ENCODE measurements around the gene SLC6A18. TPM values are rescaled to one million over a fixed set of nuclear protein-coding genes. Genes with fewer than 3 reads are reported as not detected.

Gene SLC6A18
- polyA plus RNA-seq, 1 donor (not counting 4 experiments of a cell fraction or from before 2014, with no cell fraction given) = not detected

- Histone ChIP-seq H3K9me3 (ENCODE audit: control insufficient read depth, low read depth, low read length) (peaks cover 13% of the 10 kb centered on the region), H3K27ac (ENCODE audit: control insufficient read depth, insufficient read depth, low read length) (no peak overlapping the region), H3K9ac (ENCODE audit: control insufficient read depth, extremely low read depth, insufficient read depth, low read length) (no peak overlapping the region), H3K79me2 (ENCODE audit: control insufficient read depth, insufficient read depth, low read length) (no peaks in the 10 kb centered on the region), H3K4me1 (ENCODE audit: control insufficient read depth, extremely low read depth, insufficient read depth, low read length) (no peaks in the 10 kb centered on the region), H3K27me3 (ENCODE audit: control insufficient read depth, extremely low read depth, insufficient read depth, low read length) (peaks cover under 1% of the 10 kb centered on the region), H3K9me1 (ENCODE audit: control insufficient read depth, extremely low read depth, insufficient read depth, low read length) (no peaks in the 10 kb centered on the region), H3K4me2 (ENCODE audit: control insufficient read depth, extremely low read depth, insufficient read depth, low read depth, low read length) (no peak overlapping the region), H2AFZ (ENCODE audit: control insufficient read depth, low read length) (no peak overlapping the region), H3K36me3 (ENCODE audit: control insufficient read depth in 2 of 2, extremely low read depth in 1 of 2, insufficient read depth in 2 of 2, low read length in 2 of 2) (no peaks in the 10 kb centered on the region), H3K4me3 (ENCODE audit: control insufficient read depth in 2 of 3, extremely low read depth in 1 of 3, insufficient read depth in 2 of 3, low read depth in 1 of 3, low read length in 3 of 3) (no peak overlapping the region), H4K20me1 (ENCODE audit: control insufficient read depth, extremely low read depth, insufficient read depth, low read length) (no peaks in the 10 kb centered on the region)
- TF ChIP-seq EZH2 (IDR thresholded peaks at IDR 0.05; ENCODE audit: low read length) = no peak
- TF ChIP-seq CTCF (optimal IDR thresholded peaks at IDR 0.05 in 1 of 3, IDR thresholded peaks at IDR 0.05 in 1 of 3, conservative IDR thresholded peaks at IDR 0.05 in 1 of 3; ENCODE audit: extremely low read depth in 1 of 3, insufficient read depth in 2 of 3, low read length in 3 of 3) = no peak
- no peak for FAIRE-seq
- DNase-seq (ENCODE audit: low read depth, low spot score) = no peak
- dilution Hi-C loops (cut with MboI; ENCODE audit: extremely low pct_ligation_motif_present, low sequenced_read_pairs) = no loop called here
Measured at GRCh38 chr5:1214936-1215220, 10.3 kb upstream of the SLC6A18 start.

- H3K9me1 ChIP-seq (ENCODE audit: control insufficient read depth, extremely low read depth, insufficient read depth, low read length) = no peaks in the 10 kb centered on the region
- no peak overlapping the region for H3K4me3 ChIP-seq (ENCODE audit: control insufficient read depth in 2 of 3, extremely low read depth in 1 of 3, insufficient read depth in 2 of 3, low read depth in 1 of 3, low read length in 3 of 3)
- H3K4me1 ChIP-seq (ENCODE audit: control insufficient read depth, extremely low read depth, insufficient read depth, low read length) = no peaks in the 10 kb centered on the region
- TF ChIP-seq EZH2 (IDR thresholded peaks at IDR 0.05; ENCODE audit: low read length) = no peak
- TF ChIP-seq CTCF (optimal IDR thresholded peaks at IDR 0.05 in 1 of 3, IDR thresholded peaks at IDR 0.05 in 1 of 3, conservative IDR thresholded peaks at IDR 0.05 in 1 of 3; ENCODE audit: extremely low read depth in 1 of 3, insufficient read depth in 2 of 3, low read length in 3 of 3) = no peak
- peaks cover 15% of the 10 kb centered on the region for H3K9me3 ChIP-seq (ENCODE audit: control insufficient read depth, low read depth, low read length)
- no peaks in the 10 kb centered on the region for H3K79me2 ChIP-seq (ENCODE audit: control insufficient read depth, insufficient read depth, low read length)
- H3K9ac ChIP-seq (ENCODE audit: control insufficient read depth, extremely low read depth, insufficient read depth, low read length) = no peak overlapping the region
- no peaks in the 10 kb centered on the region for H3K27me3 ChIP-seq (ENCODE audit: control insufficient read depth, extremely low read depth, insufficient read depth, low read length)
- dilution Hi-C loops (cut with MboI; ENCODE audit: extremely low pct_ligation_motif_present, low sequenced_read_pairs) = no loop called here
- FAIRE-seq = no peak
- no peak for DNase-seq (ENCODE audit: low read depth, low spot score)
- no peak overlapping the region for H3K4me2 ChIP-seq (ENCODE audit: control insufficient read depth, extremely low read depth, insufficient read depth, low read depth, low read length)
- no peaks in the 10 kb centered on the region for H4K20me1 ChIP-seq (ENCODE audit: control insufficient read depth, extremely low read depth, insufficient read depth, low read length)
- H2AFZ ChIP-seq (ENCODE audit: control insufficient read depth, low read length) = no peak overlapping the region
- no peaks in the 10 kb centered on the region for H3K36me3 ChIP-seq (ENCODE audit: control insufficient read depth in 2 of 2, extremely low read depth in 1 of 2, insufficient read depth in 2 of 2, low read length in 2 of 2)
- H3K27ac ChIP-seq (ENCODE audit: control insufficient read depth, insufficient read depth, low read length) = no peak overlapping the region
Measured at GRCh38 chr5:1215320-1216096, 9.7 kb upstream of the SLC6A18 start.
